IMR-90 (cell line): Measurements from ENCODE around the gene CGB1. TPM values are rescaled to one million over a fixed set of nuclear protein-coding genes. Genes with fewer than 3 reads are reported as not detected.

Experiments
- ATAC-seq: fragments of 200-7000 bp; cut with Tn5 transposase; 2 replicates; pipeline ENCODE4 v1.9.1; 2020; ENCODE audit warnings: low read depth, mild to moderate bottlenecking, moderate library complexity
- BruUV-seq: library from RNA; stranded (reverse); fragments of 400-500 nt; replicated peaks from 2 replicates; lab custom pipeline; 2021; lab: Mats Ljungman, UMichigan
- CTCF ChIA-PET: fragments of 300-600 bp; formaldehyde crosslinking; extraction: SDS; loops from one replicate; lab custom pipeline; 2021; ENCODE audit warnings: antibody characterized with exemption; lab: Yijun Ruan, JAX
- POLR2A ChIA-PET: fragments of 300-600 bp; sonication (Branson Sonifier 250); formaldehyde crosslinking; loops from one replicate; lab custom pipeline; 2022; ENCODE audit warnings: antibody characterized with exemption; ENCODE audit not compliant: unreplicated experiment; lab: Charles Lee
- DNase-seq: peaks from one replicate; pipeline ENCODE4 v3.0.0; 2013
- H2AFZ ChIP-seq: replicated peaks from 2 replicates; pipeline ENCODE3; 2013; ENCODE audit warnings: low read length, mild to moderate bottlenecking; ENCODE audit not compliant: poor library complexity
- H2AK5ac ChIP-seq: 2 replicates; pipeline ENCODE4 v1.6.1; 2013; ENCODE audit warnings: low read depth, low read length, inconsistent platforms
- H2AK9ac ChIP-seq: replicated peaks from 2 replicates; pipeline ENCODE3; 2013; ENCODE audit warnings: mild to moderate bottlenecking, low read depth, low read length, moderate library complexity; ENCODE audit not compliant: poor library complexity
- H2BK120ac ChIP-seq: 2 replicates; pipeline ENCODE4 v1.6.1; 2013; ENCODE audit warnings: low read depth, low read length, inconsistent platforms
- H2BK15ac ChIP-seq: 3 replicates; pipeline ENCODE4 v1.6.1; 2013; ENCODE audit warnings: low read depth, low read length, inconsistent platforms
- H2BK20ac ChIP-seq: 2 replicates; pipeline ENCODE4 v1.6.1; 2013; ENCODE audit warnings: low read depth, mild to moderate bottlenecking, inconsistent platforms, low read length, moderate library complexity
- H2BK5ac ChIP-seq: 2 replicates; pipeline ENCODE4 v1.6.1; 2013; ENCODE audit warnings: mild to moderate bottlenecking, low read depth, low read length, inconsistent platforms; ENCODE audit not compliant: poor library complexity, severe bottlenecking
- H3K14ac ChIP-seq: replicated peaks from 2 replicates; pipeline ENCODE4 v1.6.1; 2013; ENCODE audit warnings: low read depth, low read length, inconsistent platforms
- H3K18ac ChIP-seq: 2 replicates; pipeline ENCODE4 v1.6.1; 2013; ENCODE audit warnings: low read depth, low read length, control low read depth
- H3K23ac ChIP-seq: 2 replicates; pipeline ENCODE4 v1.6.1; 2013; ENCODE audit warnings: low read depth, low read length, inconsistent platforms
- H3K27ac ChIP-seq: 2 replicates; pipeline ENCODE4 v1.5.1; 2013; ENCODE audit warnings: mild to moderate bottlenecking, control low read depth, low read length; ENCODE audit not compliant: insufficient read depth
- H3K27me3 ChIP-seq: 2 replicates; pipeline ENCODE4 v1.6.1; 2013; ENCODE audit warnings: low read length; ENCODE audit not compliant: control insufficient read depth, insufficient read depth
- H3K36me3 ChIP-seq: 2 replicates; pipeline ENCODE4 v1.6.1; 2013; ENCODE audit warnings: low read length, mixed read lengths; ENCODE audit not compliant: control insufficient read depth, insufficient read depth
- H3K4ac ChIP-seq: 2 replicates; pipeline ENCODE4 v1.6.1; 2013; ENCODE audit warnings: low read depth, low read length, inconsistent platforms
- H3K4me1 ChIP-seq: 2 replicates; pipeline ENCODE4 v1.6.1; 2013; ENCODE audit warnings: low read length, mixed read lengths; ENCODE audit not compliant: control insufficient read depth, insufficient read depth
- H3K4me2 ChIP-seq: 2 replicates; pipeline ENCODE4 v1.6.1; 2013; ENCODE audit warnings: low read depth, mild to moderate bottlenecking, control low read depth, low read length, moderate library complexity
- H3K4me3 ChIP-seq: 2 replicates; pipeline ENCODE4 v1.5.1; 2013; ENCODE audit warnings: low read depth, mild to moderate bottlenecking, control low read depth, low read length, moderate library complexity; ENCODE audit not compliant: insufficient read depth
- H3K56ac ChIP-seq: 2 replicates; pipeline ENCODE4 v1.6.1; 2013; ENCODE audit warnings: low read length, inconsistent platforms; ENCODE audit not compliant: insufficient read depth; ENCODE audit errors: extremely low read depth
- H3K79me1 ChIP-seq, 2 experiments: 2 replicates each; pipeline ENCODE4 v1.6.1; 2013; ENCODE audit warnings: low read length in 2 of 2, inconsistent platforms in 1 of 2, low read depth in 1 of 2
- H3K9ac ChIP-seq: 2 replicates; pipeline ENCODE4 v1.6.1; 2013; ENCODE audit warnings: low read depth, low read length, control low read depth
- H3K9me1 ChIP-seq: 2 replicates; pipeline ENCODE4 v1.6.1; 2013; ENCODE audit warnings: low read length, inconsistent platforms; ENCODE audit not compliant: insufficient read depth
- H3K9me3 ChIP-seq: 2 replicates; pipeline ENCODE4 v1.6.1; 2013; ENCODE audit warnings: low read length; ENCODE audit not compliant: control insufficient read depth, insufficient read depth
- H4K20me1 ChIP-seq: 2 replicates; pipeline ENCODE4 v1.6.1; 2013; ENCODE audit warnings: low read length, inconsistent platforms; ENCODE audit not compliant: insufficient read depth
- H4K5ac ChIP-seq: 2 replicates; pipeline ENCODE4 v1.6.1; 2013; ENCODE audit warnings: mild to moderate bottlenecking, low read depth, low read length, control low read depth
- H4K8ac ChIP-seq, 2 experiments: 2 replicates each; pipeline ENCODE4 v1.6.1; 2013; ENCODE audit warnings: low read depth in 2 of 2, low read length in 2 of 2, control low read depth in 1 of 2, inconsistent platforms in 1 of 2
- H4K91ac ChIP-seq: 2 replicates; pipeline ENCODE4 v1.6.1; 2013; ENCODE audit warnings: low read depth, low read length, inconsistent platforms; ENCODE audit not compliant: insufficient read depth
- BHLHE40 ChIP-seq: fragments of 150-350 bp; IDR thresholded peaks from 2 replicates; pipeline ENCODE4 v1.6.1; 2016; ENCODE audit warnings: mild to moderate bottlenecking, low read depth, low read length
- CEBPB ChIP-seq: IDR thresholded peaks from 2 replicates; pipeline ENCODE4 v1.6.1; 2012; ENCODE audit warnings: low read depth, low read length, improper control_type of control experiment
- CHD1 ChIP-seq: IDR thresholded peaks from 2 replicates; pipeline ENCODE4 v1.6.1; 2012; ENCODE audit warnings: low read depth, low read length, improper control_type of control experiment
- FOS ChIP-seq: fragments of 150-350 bp; IDR thresholded peaks from 2 replicates; pipeline ENCODE4 v1.6.1; 2016; ENCODE audit warnings: low read depth, low read length
- MAFK ChIP-seq: IDR thresholded peaks from 2 replicates; pipeline ENCODE4 v1.6.1; 2012; ENCODE audit warnings: low read depth, low read length, improper control_type of control experiment
- MAZ ChIP-seq: IDR thresholded peaks from 2 replicates; pipeline ENCODE4 v1.6.1; 2012; ENCODE audit warnings: low read depth, mild to moderate bottlenecking, low read length, improper control_type of control experiment, moderate library complexity, borderline replicate concordance
- MXI1 ChIP-seq: IDR thresholded peaks from 2 replicates; pipeline ENCODE4 v1.6.1; 2012; ENCODE audit warnings: low read depth, mild to moderate bottlenecking, low read length, moderate library complexity, borderline replicate concordance
- NFE2L2 ChIP-seq: fragments of 150-350 bp; IDR thresholded peaks from 2 replicates; pipeline ENCODE4 v1.6.1; 2016; ENCODE audit warnings: low read depth, mild to moderate bottlenecking, low read length
- POLR2A ChIP-seq: IDR thresholded peaks from 2 replicates; pipeline ENCODE4 v1.6.1; 2012; ENCODE audit warnings: mild to moderate bottlenecking, low read depth, low read length
- RAD21 ChIP-seq: IDR thresholded peaks from 2 replicates; pipeline ENCODE4 v1.6.1; 2012; ENCODE audit warnings: low read length, improper control_type of control experiment
- RCOR1 ChIP-seq: IDR thresholded peaks from 2 replicates; pipeline ENCODE4 v1.6.1; 2012; ENCODE audit warnings: mild to moderate bottlenecking, low read length, improper control_type of control experiment; ENCODE audit not compliant: insufficient replicate concordance
- RFX5 ChIP-seq: IDR thresholded peaks from 2 replicates; pipeline ENCODE4 v1.8.0; 2012; ENCODE audit warnings: low read depth, mild to moderate bottlenecking, low read length, moderate library complexity
- SMC3 ChIP-seq: fragments of 150-350 bp; IDR thresholded peaks from 2 replicates; pipeline ENCODE4 v1.6.1; 2016; ENCODE audit warnings: low read depth, mild to moderate bottlenecking, antibody characterized with exemption, low read length, moderate library complexity
- WGBS, 2 experiments: methylation state at CpG; one replicate each; pipeline versions ENCODE4 v1.1.5 to v1.1.7; 2013; ENCODE audit warnings: missing lambda C conversion rate in 2 of 2; ENCODE audit not compliant: insufficient read length in 1 of 2; ENCODE audit errors: extremely low coverage in 2 of 2; 5-methylcytosine and 5-hydroxymethylcytosine counted together
- dilution Hi-C: fragments of 300-500 bp; cut with HindIII; formaldehyde crosslinking; loops from one replicate; pipeline ENCODE4 v1.14.3; 2018; ENCODE audit warnings: low sequenced_read_pairs; ENCODE audit not compliant: unreplicated experiment
- in situ Hi-C: fragments of 300-500 bp; cut with MboI; formaldehyde crosslinking; loops from 3 replicates; pipeline ENCODE4 v1.14.3; 2019; ENCODE audit warnings: low sequenced_read_pairs, inconsistent platforms, mixed read lengths
- intact Hi-C: fragments of 100-400 bp; cut with micrococcal nuclease; formaldehyde crosslinking; loops from 2 replicates; pipeline ENCODE4 v1.10.0; 2022
- polyA plus RNA-seq, 3 experiments: library from polyadenylated mRNA; depleted of rRNA; stranded (reverse); fragments of >200 nt; gene quantifications; 2 replicates each; pipeline ENCODE4 v1.2.3, GENCODE V29; 2012; ENCODE audit warnings: low replicate concordance in 1 of 3
- total RNA-seq: library from RNA; depleted of rRNA; stranded (reverse); fragments of >200 nt; gene quantifications from 2 replicates; pipeline ENCODE4 v1.2.3, GENCODE V29; 2012
- TF ChIP-seq, protein P1 (sequence below): conservative IDR thresholded peaks from 2 replicates; pipeline ENCODE4 v1.5.1; 2012; ENCODE audit warnings: mild to moderate bottlenecking, low read depth, low read length, improper control_type of control experiment
- TF ChIP-seq, protein P2 (sequence below): fragments of 150-350 bp; IDR thresholded peaks from 2 replicates; pipeline ENCODE4 v1.6.1; 2016; ENCODE audit warnings: low read depth, mild to moderate bottlenecking, low read length, moderate library complexity, borderline replicate concordance
- TF ChIP-seq, protein P3 (sequence below): fragments of 150-350 bp; IDR thresholded peaks from 2 replicates; pipeline ENCODE4 v1.6.1; 2017; ENCODE audit warnings: mild to moderate bottlenecking, antibody characterized with exemption, low read length, low read depth

CGB1 gene
- total and polyA plus RNA-seq, 2 of the 4 experiments (the other 2 are of a cell fraction) = not detected

DNA sequence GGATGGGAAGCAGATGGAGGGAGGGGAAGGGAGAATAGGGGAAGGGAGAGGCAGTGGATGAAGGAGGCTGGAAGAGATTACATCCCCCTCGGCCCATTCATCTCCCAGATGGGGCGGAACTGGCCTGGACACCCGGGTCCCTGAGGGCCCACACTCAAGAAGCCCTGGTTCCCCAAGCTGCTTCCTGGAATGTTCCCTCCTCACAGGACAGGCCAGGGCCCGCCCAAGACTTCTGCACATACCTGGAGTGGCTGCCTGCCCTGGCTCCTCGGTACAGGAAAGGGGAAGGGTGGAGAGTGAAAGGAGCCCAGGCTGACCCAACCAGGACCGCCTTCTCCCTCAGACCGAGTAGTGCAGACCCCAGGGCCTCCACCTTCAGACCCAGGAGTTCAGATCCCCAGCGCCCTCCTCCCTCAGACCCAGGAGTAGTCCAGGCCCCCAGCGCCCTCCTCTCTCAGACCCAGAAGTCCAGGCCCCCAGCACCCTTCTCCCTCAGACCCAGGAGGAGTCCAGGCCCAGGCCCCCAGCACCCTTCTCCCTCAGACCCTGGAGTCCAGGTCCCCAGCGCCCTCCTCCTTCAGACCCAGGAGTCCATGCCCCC, 27.4 kb upstream of the CGB1 start:
- Histone ChIP-seq H2BK120ac (no peak overlapping the region), H2BK5ac (no peak overlapping the region), H2BK15ac (no peak overlapping the region), H3K9me3 (peaks cover 2% of the 10 kb centered on the region; the same call in 1 of the 2 replicates), H3K36me3 (no peaks in the 10 kb centered on the region), H3K9me1 (no peaks in the 10 kb centered on the region), H3K56ac (no peak overlapping the region), H3K18ac (no peak overlapping the region), H3K9ac (no peak overlapping the region), H3K27ac (no peak overlapping the region), H4K20me1 (no peaks in the 10 kb centered on the region), H4K91ac (no peak overlapping the region), H4K8ac (no peak overlapping the region), H4K5ac (no peak overlapping the region), H3K4me3 (no peak overlapping the region), H3K4ac (no peak overlapping the region), H2BK20ac (no peak overlapping the region), H2AK9ac (no peak overlapping the region), H2AFZ (no peak overlapping the region), H3K27me3 (peaks cover 41% of the 10 kb centered on the region), H3K4me1 (peaks cover 2% of the 10 kb centered on the region; the same call in 1 of the 2 replicates), H3K23ac (no peak overlapping the region), H2AK5ac (no peak overlapping the region), H3K4me2 (peak overlapping the region; percentile 14), H3K14ac (no peak overlapping the region; the same call in 1 of the 2 replicates), H3K79me1 (no peaks in the 10 kb centered on the region; a peak in 1 of 4 replicates)
- 53% methylated on average over 2 of the region's 10 CpGs; no CpG with 5 or more reads in 1 of the 2 experiments for WGBS, 2 experiments
- intact Hi-C loops = no loop called here
- TF ChIP-seq RFX5 (no peak), FOS (no peak), RAD21 (no peak), CHD1 (no peak), MAZ (no peak), SMC3 (no peak), NFE2L2 (no peak), MXI1 (no peak), MAFK (no peak), RCOR1 (no peak), POLR2A (no peak), CEBPB (no peak), BHLHE40 (no peak)
- TF ChIP-seq, protein P1, sequence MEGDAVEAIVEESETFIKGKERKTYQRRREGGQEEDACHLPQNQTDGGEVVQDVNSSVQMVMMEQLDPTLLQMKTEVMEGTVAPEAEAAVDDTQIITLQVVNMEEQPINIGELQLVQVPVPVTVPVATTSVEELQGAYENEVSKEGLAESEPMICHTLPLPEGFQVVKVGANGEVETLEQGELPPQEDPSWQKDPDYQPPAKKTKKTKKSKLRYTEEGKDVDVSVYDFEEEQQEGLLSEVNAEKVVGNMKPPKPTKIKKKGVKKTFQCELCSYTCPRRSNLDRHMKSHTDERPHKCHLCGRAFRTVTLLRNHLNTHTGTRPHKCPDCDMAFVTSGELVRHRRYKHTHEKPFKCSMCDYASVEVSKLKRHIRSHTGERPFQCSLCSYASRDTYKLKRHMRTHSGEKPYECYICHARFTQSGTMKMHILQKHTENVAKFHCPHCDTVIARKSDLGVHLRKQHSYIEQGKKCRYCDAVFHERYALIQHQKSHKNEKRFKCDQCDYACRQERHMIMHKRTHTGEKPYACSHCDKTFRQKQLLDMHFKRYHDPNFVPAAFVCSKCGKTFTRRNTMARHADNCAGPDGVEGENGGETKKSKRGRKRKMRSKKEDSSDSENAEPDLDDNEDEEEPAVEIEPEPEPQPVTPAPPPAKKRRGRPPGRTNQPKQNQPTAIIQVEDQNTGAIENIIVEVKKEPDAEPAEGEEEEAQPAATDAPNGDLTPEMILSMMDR = no peak
- TF ChIP-seq, protein P2, sequence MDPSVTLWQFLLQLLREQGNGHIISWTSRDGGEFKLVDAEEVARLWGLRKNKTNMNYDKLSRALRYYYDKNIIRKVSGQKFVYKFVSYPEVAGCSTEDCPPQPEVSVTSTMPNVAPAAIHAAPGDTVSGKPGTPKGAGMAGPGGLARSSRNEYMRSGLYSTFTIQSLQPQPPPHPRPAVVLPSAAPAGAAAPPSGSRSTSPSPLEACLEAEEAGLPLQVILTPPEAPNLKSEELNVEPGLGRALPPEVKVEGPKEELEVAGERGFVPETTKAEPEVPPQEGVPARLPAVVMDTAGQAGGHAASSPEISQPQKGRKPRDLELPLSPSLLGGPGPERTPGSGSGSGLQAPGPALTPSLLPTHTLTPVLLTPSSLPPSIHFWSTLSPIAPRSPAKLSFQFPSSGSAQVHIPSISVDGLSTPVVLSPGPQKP = no peak
- TF ChIP-seq, protein P3, sequence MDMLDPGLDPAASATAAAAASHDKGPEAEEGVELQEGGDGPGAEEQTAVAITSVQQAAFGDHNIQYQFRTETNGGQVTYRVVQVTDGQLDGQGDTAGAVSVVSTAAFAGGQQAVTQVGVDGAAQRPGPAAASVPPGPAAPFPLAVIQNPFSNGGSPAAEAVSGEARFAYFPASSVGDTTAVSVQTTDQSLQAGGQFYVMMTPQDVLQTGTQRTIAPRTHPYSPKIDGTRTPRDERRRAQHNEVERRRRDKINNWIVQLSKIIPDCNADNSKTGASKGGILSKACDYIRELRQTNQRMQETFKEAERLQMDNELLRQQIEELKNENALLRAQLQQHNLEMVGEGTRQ = no peak
- BruUV-seq = no TSS peak
- DNase-seq (no peak), ATAC-seq (no peak)
- CTCF ChIA-PET = interaction anchor here (1.3 kb wide), 1 partner anchor 10 kb away, joined by 3 read pairs; no protein-coding TSS in a partner anchor
- dilution Hi-C loops = no loop called here
- POLR2A ChIA-PET = no interaction called here
- in situ Hi-C loops = no loop called here
